Type B pancreatic cell (in vitro differentiated cells): ENCODE data around the gene PAN2. TPM values are rescaled to one million over a fixed set of nuclear protein-coding genes. Genes with fewer than 3 reads are reported as not detected.
A peak's percentile ranks its signal among the peaks of the same experiment; 100 is the strongest.

ENCODE experiments used
- DNase-seq: peaks from one replicate; pipeline ENCODE4 v3.0.0; 2021; ENCODE audit warnings: mixed read lengths; ENCODE audit not compliant: unreplicated experiment; ENCODE audit errors: extremely low spot score
- H3K27ac Mint-ChIP-seq: 2 replicates; pipeline ENCODE4 v1.8.0; 2021; ENCODE audit warnings: mild to moderate bottlenecking, mixed read lengths
- H3K27me3 Mint-ChIP-seq: 2 replicates; pipeline ENCODE4 v1.8.0; 2021; ENCODE audit warnings: mixed read lengths
- H3K36me3 Mint-ChIP-seq: 2 replicates; pipeline ENCODE4 v1.8.0; 2021; ENCODE audit warnings: mixed read lengths
- H3K4me1 Mint-ChIP-seq: one replicate; pipeline ENCODE4 v1.8.0; 2021; ENCODE audit warnings: mixed read lengths; ENCODE audit not compliant: unreplicated experiment
- H3K4me3 Mint-ChIP-seq: 2 replicates; pipeline ENCODE4 v1.8.0; 2021; ENCODE audit warnings: mild to moderate bottlenecking, mixed read lengths
- H3K9me3 Mint-ChIP-seq: 2 replicates; pipeline ENCODE4 v1.8.0; 2021; ENCODE audit warnings: mixed read lengths
- CTCF ChIP-seq: fragments of 200-600 bp; sonication (generic); conservative IDR thresholded peaks from 2 replicates; pipeline ENCODE4 v1.5.0; 2021; ENCODE audit warnings: antibody characterized with exemption, mild to moderate bottlenecking
- total RNA-seq: library from RNA; stranded (reverse); gene quantifications from 2 replicates; pipeline ENCODE4 v1.2.1, GENCODE V29; 2021; ENCODE audit warnings: low replicate concordance

Gene PAN2
- total RNA-seq, 1 donor from 2014 or later, result 77.5 TPM

GRCh38 chr12:56374726-56375597, 41.2 kb upstream of the PAN2 start:
- DNase-seq, result no peak
- Mint-ChIP-seq H3K36me3 (no peaks in the 10 kb centered on the region), H3K4me1 (peaks cover 5% of the 10 kb centered on the region), H3K27me3 (peaks cover 6% of the 10 kb centered on the region), H3K9me3 (peaks cover 4% of the 10 kb centered on the region), H3K4me3 (no peak overlapping the region), H3K27ac (peak overlapping the region; percentile 23)
- no peak for TF ChIP-seq CTCF

DNA sequence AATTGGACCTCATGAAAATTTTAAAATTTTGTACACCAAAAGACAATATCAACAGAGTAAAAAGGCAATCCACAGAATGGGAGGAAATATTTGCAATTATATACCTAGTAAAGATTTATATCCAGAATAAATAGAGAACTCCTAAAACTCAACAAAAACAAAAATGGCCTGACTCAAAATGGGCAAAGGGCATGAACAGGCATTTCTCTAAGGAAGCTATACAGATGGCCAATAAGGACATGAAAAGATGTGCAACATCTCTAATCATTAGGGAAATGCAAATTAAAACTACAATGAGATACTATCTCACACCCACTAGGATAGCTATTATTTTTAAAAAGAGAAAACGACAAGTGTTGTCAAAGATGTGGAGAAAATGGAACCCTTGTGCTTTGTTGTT, 39.7 kb upstream of the PAN2 start:
- Mint-ChIP-seq H3K27ac (no peak overlapping the region), H3K27me3 (peaks cover 6% of the 10 kb centered on the region)
- TF ChIP-seq CTCF, result no peak

GRCh38 chr12:56366948-56367347, 33.1 kb upstream of the PAN2 start:
- Mint-ChIP-seq H3K27ac (no peak overlapping the region), H3K4me1 (no peaks in the 10 kb centered on the region), H3K9me3 (no peaks in the 10 kb centered on the region), H3K4me3 (no peak overlapping the region), H3K36me3 (no peaks in the 10 kb centered on the region), H3K27me3 (peaks cover 6% of the 10 kb centered on the region)
- no peak for DNase-seq
- no peak for TF ChIP-seq CTCF

More for the DNA sequence above, 39.7 kb upstream of the PAN2 start:
- H3K9me3 Mint-ChIP-seq, result peaks cover 4% of the 10 kb centered on the region
- no peak overlapping the region for H3K4me3 Mint-ChIP-seq
- no peaks in the 10 kb centered on the region for H3K36me3 Mint-ChIP-seq
- H3K4me1 Mint-ChIP-seq, result peaks cover 5% of the 10 kb centered on the region
- no peak for DNase-seq

- Mint-ChIP-seq H3K4me3 (peak within 1 kb of the TSS; percentile 99), H3K9me3 (no peaks in the 10 kb centered on the region), H3K4me1 (peaks cover 8% of the 10 kb centered on the region), H3K36me3 (no peaks in the 10 kb centered on the region), H3K27me3 (no peaks in the 10 kb centered on the region), H3K27ac (peak within 1 kb of the TSS; percentile 99)
- DNase-seq, result no peak
- TF ChIP-seq CTCF, result no peak
Observed at GRCh38 chr12:56362130-56363059, 28.6 kb upstream of the PAN2 start, which contains the start of gene APOF. APOF (minus strand) TSS chr12:56362857; CDS start chr12:56362745, 112 bp downstream.

GRCh38 chr12:56361487-56362129, 27.8 kb upstream of the PAN2 start:
- Mint-ChIP-seq H3K36me3 (no peaks in the 10 kb centered on the region), H3K27me3 (no peaks in the 10 kb centered on the region), H3K9me3 (no peaks in the 10 kb centered on the region), H3K27ac (peak overlapping the region; percentile 99), H3K4me3 (peak overlapping the region; percentile 99), H3K4me1 (peaks cover 8% of the 10 kb centered on the region)
- no peak for DNase-seq
- no peak for TF ChIP-seq CTCF
